ENCODE results near the gene RGSL1.

DNA sequence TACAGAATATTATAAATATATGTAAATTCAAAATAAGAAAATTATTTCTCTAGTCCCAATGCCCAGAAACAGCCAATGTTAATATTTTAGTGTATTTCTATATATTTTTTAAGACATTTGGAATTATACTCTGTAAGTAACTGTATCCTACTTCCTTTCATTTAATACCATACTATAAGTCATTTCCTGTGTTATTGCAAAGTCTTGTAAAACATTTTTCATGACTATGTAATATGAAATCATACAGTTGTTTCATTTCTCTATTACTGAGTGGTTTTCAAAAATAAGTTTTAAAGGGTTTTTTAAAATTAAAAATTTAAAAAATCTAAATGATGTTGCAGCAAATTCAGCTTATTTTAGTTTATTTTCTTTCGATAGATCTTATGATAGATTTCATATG lies 137.1 kb downstream of the RGSL1 start:
- TF ChIP-seq, protein P1, sequence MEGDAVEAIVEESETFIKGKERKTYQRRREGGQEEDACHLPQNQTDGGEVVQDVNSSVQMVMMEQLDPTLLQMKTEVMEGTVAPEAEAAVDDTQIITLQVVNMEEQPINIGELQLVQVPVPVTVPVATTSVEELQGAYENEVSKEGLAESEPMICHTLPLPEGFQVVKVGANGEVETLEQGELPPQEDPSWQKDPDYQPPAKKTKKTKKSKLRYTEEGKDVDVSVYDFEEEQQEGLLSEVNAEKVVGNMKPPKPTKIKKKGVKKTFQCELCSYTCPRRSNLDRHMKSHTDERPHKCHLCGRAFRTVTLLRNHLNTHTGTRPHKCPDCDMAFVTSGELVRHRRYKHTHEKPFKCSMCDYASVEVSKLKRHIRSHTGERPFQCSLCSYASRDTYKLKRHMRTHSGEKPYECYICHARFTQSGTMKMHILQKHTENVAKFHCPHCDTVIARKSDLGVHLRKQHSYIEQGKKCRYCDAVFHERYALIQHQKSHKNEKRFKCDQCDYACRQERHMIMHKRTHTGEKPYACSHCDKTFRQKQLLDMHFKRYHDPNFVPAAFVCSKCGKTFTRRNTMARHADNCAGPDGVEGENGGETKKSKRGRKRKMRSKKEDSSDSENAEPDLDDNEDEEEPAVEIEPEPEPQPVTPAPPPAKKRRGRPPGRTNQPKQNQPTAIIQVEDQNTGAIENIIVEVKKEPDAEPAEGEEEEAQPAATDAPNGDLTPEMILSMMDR (IDR thresholded peaks at IDR 0.05; ENCODE audit: poor library complexity, severe bottlenecking): no peak
- TF ChIP-seq MXI1 (conservative IDR thresholded peaks at IDR 0.05; ENCODE audit: poor library complexity, severe bottlenecking) (no peak), EZH2 (IDR thresholded peaks at IDR 0.05; ENCODE audit: borderline replicate concordance, insufficient read depth, low read length, poor library complexity, severe bottlenecking) (no peak), SMC3 (conservative IDR thresholded peaks at IDR 0.05; ENCODE audit: poor library complexity) (no peak), TAF1 (IDR thresholded peaks at IDR 0.05; ENCODE audit: low read depth) (no peak), RAD21 (conservative IDR thresholded peaks at IDR 0.05) (no peak), POLR2AphosphoS5 (IDR thresholded peaks at IDR 0.05) (no peak), EP300 (conservative IDR thresholded peaks at IDR 0.05; ENCODE audit: poor library complexity, severe bottlenecking) (no peak)
- TF ChIP-seq, protein P2, sequence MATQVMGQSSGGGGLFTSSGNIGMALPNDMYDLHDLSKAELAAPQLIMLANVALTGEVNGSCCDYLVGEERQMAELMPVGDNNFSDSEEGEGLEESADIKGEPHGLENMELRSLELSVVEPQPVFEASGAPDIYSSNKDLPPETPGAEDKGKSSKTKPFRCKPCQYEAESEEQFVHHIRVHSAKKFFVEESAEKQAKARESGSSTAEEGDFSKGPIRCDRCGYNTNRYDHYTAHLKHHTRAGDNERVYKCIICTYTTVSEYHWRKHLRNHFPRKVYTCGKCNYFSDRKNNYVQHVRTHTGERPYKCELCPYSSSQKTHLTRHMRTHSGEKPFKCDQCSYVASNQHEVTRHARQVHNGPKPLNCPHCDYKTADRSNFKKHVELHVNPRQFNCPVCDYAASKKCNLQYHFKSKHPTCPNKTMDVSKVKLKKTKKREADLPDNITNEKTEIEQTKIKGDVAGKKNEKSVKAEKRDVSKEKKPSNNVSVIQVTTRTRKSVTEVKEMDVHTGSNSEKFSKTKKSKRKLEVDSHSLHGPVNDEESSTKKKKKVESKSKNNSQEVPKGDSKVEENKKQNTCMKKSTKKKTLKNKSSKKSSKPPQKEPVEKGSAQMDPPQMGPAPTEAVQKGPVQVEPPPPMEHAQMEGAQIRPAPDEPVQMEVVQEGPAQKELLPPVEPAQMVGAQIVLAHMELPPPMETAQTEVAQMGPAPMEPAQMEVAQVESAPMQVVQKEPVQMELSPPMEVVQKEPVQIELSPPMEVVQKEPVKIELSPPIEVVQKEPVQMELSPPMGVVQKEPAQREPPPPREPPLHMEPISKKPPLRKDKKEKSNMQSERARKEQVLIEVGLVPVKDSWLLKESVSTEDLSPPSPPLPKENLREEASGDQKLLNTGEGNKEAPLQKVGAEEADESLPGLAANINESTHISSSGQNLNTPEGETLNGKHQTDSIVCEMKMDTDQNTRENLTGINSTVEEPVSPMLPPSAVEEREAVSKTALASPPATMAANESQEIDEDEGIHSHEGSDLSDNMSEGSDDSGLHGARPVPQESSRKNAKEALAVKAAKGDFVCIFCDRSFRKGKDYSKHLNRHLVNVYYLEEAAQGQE (IDR thresholded peaks at IDR 0.05; ENCODE audit: borderline replicate concordance): no peak

Data from neural cell (in vitro differentiated cells).